Left lung (tissue), 10 donors: ENCODE data around the gene EIF4G3. TPM values are rescaled to one million over a fixed set of nuclear protein-coding genes. Genes with fewer than 3 reads are reported as not detected.
A peak's percentile ranks its signal among the peaks of the same experiment; 100 is the strongest.
"Not testable (repeated sequence)": the region's sequence is repeated elsewhere in the genome, so short reads cannot be mapped to it uniquely, and the experiment has no call there.

ENCODE experiments used
- ATAC-seq: fragments of 200-7000 bp; cut with Tn5 transposase; one replicate; pipeline ENCODE4 v1.9.1; 2020; ENCODE audit warnings: moderate library complexity
- DNase-seq, 4 donors: peaks; one replicate each; pipeline ENCODE4 v3.0.0-alpha.2; 2013 to 2020
- H3K27ac ChIP-seq, 2 donors: fragments of 200-600 bp; sonication (generic) in 1 of 2; one replicate each; pipeline versions ENCODE4 v1.5.0 to v1.8.0; 2020 to 2021
- H3K27me3 ChIP-seq, 2 donors: fragments of 200-600 bp; sonication (generic) in 1 of 2; one replicate each; pipeline versions ENCODE4 v1.5.0 to v1.8.0; 2020 to 2021
- H3K36me3 ChIP-seq, 2 donors: fragments of 200-600 bp; sonication (generic) in 1 of 2; one replicate each; pipeline versions ENCODE4 v1.5.0 to v1.8.0; 2020 to 2021
- H3K4me1 ChIP-seq, 2 donors: fragments of 200-600 bp; one replicate each; pipeline ENCODE4 v1.8.0; 2021
- H3K4me3 ChIP-seq, 2 donors: fragments of 200-600 bp; sonication (generic) in 1 of 2; one replicate each; pipeline versions ENCODE4 v1.5.0 to v1.8.0; 2020 to 2021; ENCODE audit warnings: mild to moderate bottlenecking in 1 of 2
- H3K9me3 ChIP-seq, 2 donors: fragments of 200-600 bp; sonication (generic) in 1 of 2; one replicate each; pipeline versions ENCODE4 v1.5.0 to v1.8.0; 2020 to 2021
- CTCF ChIP-seq, 2 donors: fragments of 200-600 bp; sonication (generic) in 1 of 2; IDR thresholded peaks; one replicate each; pipeline versions ENCODE4 v1.5.0 to v1.8.0; 2021; ENCODE audit warnings: antibody characterized with exemption in 2 of 2
- intact Hi-C, 2 donors: fragments of 100-400 bp; cut with DNase I; formaldehyde crosslinking; loops; one replicate each; pipeline versions ENCODE4 v1.11.2 to v1.14.2; 2022
- polyA plus RNA-seq, 6 donors: library from polyadenylated mRNA; unstranded; fragments of 120-200 nt; gene quantifications; one replicate each; pipeline ENCODE4 v1.2.1, GENCODE V29; 2013; ENCODE audit not compliant: insufficient read length in 6 of 6
- total RNA-seq, 2 donors: library from RNA; stranded (reverse); fragmentation: NEBNext Ultra II Directional; extraction: Animal tissue kit (Norgen Biotek cat#: 25700); gene quantifications; one replicate each; pipeline ENCODE4 v1.2.1, GENCODE V29; 2021
- donor health status: DM: no; HTN: yes; CAD: no.
- donor health status: DM: no; HTN: no; CAD: no.

The EIF4G3 gene
- total and polyA plus RNA-seq, 8 donors: 54.6 to 67.9 (median 61.7) TPM

- no peak for TF ChIP-seq CTCF (IDR thresholded peaks at IDR 0.05)
- intact Hi-C loops: no loop called here
- ATAC-seq: peak; percentile 18
Measured at GRCh38 chr1:21175324-21175669, 1.4 kb downstream of the EIF4G3 start.

GRCh38 chr1:21174654-21175323 is 1.9 kb downstream of the EIF4G3 start:
- no peaks in the 10 kb centered on the region for H3K9me3 ChIP-seq
- no peak for ATAC-seq
- intact Hi-C loops: no loop called here
- H3K4me3 ChIP-seq: peak overlapping the region; percentile 75 to 82
- no peaks in the 10 kb centered on the region for H3K27me3 ChIP-seq
- H3K27ac ChIP-seq: peak overlapping the region; percentile 88 to 99
- H3K36me3 ChIP-seq: peaks cover 0 to 6% of the 10 kb centered on the region in 2 donors
- H3K4me1 ChIP-seq: peaks cover 4 to 30% of the 10 kb centered on the region in 2 donors
- TF ChIP-seq CTCF (IDR thresholded peaks at IDR 0.05): no peak
- peak in 1 of 4 donors; percentile 41 for DNase-seq

More at GRCh38 chr1:21175324-21175669, 1.4 kb downstream of the EIF4G3 start:
- peak overlapping the region; percentile 88 to 99 for H3K27ac ChIP-seq
- peak in 2 of 4 donors; percentile 52 to 72 for DNase-seq
- no peaks in the 10 kb centered on the region for H3K27me3 ChIP-seq
- no peaks in the 10 kb centered on the region for H3K9me3 ChIP-seq
- peaks cover 0 to 1% of the 10 kb centered on the region in 2 donors for H3K36me3 ChIP-seq
- peak overlapping the region; percentile 75 to 82 for H3K4me3 ChIP-seq
- peaks cover 4 to 30% of the 10 kb centered on the region in 2 donors for H3K4me1 ChIP-seq

- ATAC-seq (no peak), DNase-seq (no peak)
- intact Hi-C loops: no loop called here
- no peaks in the 10 kb centered on the region for H3K9me3 ChIP-seq
- no peak for TF ChIP-seq CTCF (IDR thresholded peaks at IDR 0.05)
- H3K27me3 ChIP-seq: no peaks in the 10 kb centered on the region
- peaks cover 0 to 12% of the 10 kb centered on the region in 2 donors for H3K36me3 ChIP-seq
- peak overlapping the region in 1 of 2 donors; percentile 99 for H3K27ac ChIP-seq
- peak overlapping the region; percentile 75 to 82 for H3K4me3 ChIP-seq
- peaks cover 4 to 30% of the 10 kb centered on the region in 2 donors for H3K4me1 ChIP-seq
Measured at GRCh38 chr1:21174230-21174629, 2.5 kb downstream of the EIF4G3 start.

- H3K9me3 ChIP-seq, DNase-seq, ATAC-seq, intact Hi-C loops, H3K27me3 ChIP-seq, H3K27ac ChIP-seq, H3K4me3 ChIP-seq: not testable (repeated sequence)
- Histone ChIP-seq H3K36me3 (peaks cover 0 to 23% of the 10 kb centered on the region in 2 donors), H3K4me1 (peaks cover 4 to 30% of the 10 kb centered on the region in 2 donors)
Measured at GRCh38 chr1:21173096-21173495, 3.6 kb downstream of the EIF4G3 start.

GRCh38 chr1:21170837-21171236 is 5.9 kb downstream of the EIF4G3 start:
- H3K27ac ChIP-seq, ATAC-seq, intact Hi-C loops, H3K9me3 ChIP-seq, H3K4me3 ChIP-seq, H3K27me3 ChIP-seq: not testable (repeated sequence)
- peak in 1 of 4 donors; percentile 63 for DNase-seq
- Histone ChIP-seq H3K36me3 (peaks cover 0 to 43% of the 10 kb centered on the region in 2 donors), H3K4me1 (peaks cover 4 to 25% of the 10 kb centered on the region in 2 donors)

- Histone ChIP-seq H3K4me1 (peaks cover 2 to 23% of the 10 kb centered on the region in 2 donors), H3K27me3 (no peaks in the 10 kb centered on the region), H3K4me3 (no peak overlapping the region), H3K9me3 (no peaks in the 10 kb centered on the region), H3K27ac (no peak overlapping the region), H3K36me3 (peaks cover 0 to 43% of the 10 kb centered on the region in 2 donors)
- no peak for TF ChIP-seq CTCF (IDR thresholded peaks at IDR 0.05)
- ATAC-seq (no peak), DNase-seq (no peak)
- intact Hi-C loops: no loop called here
Measured at GRCh38 chr1:21168444-21168843, 8.3 kb downstream of the EIF4G3 start.
